ENCODE data around the gene PLEKHO1.
"Not testable (repeated sequence)": the region's sequence is repeated elsewhere in the genome, so short reads cannot be mapped to it uniquely, and the experiment has no call there.

The PLEKHO1 gene, protein sequence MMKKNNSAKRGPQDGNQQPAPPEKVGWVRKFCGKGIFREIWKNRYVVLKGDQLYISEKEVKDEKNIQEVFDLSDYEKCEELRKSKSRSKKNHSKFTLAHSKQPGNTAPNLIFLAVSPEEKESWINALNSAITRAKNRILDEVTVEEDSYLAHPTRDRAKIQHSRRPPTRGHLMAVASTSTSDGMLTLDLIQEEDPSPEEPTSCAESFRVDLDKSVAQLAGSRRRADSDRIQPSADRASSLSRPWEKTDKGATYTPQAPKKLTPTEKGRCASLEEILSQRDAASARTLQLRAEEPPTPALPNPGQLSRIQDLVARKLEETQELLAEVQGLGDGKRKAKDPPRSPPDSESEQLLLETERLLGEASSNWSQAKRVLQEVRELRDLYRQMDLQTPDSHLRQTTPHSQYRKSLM

DNA sequence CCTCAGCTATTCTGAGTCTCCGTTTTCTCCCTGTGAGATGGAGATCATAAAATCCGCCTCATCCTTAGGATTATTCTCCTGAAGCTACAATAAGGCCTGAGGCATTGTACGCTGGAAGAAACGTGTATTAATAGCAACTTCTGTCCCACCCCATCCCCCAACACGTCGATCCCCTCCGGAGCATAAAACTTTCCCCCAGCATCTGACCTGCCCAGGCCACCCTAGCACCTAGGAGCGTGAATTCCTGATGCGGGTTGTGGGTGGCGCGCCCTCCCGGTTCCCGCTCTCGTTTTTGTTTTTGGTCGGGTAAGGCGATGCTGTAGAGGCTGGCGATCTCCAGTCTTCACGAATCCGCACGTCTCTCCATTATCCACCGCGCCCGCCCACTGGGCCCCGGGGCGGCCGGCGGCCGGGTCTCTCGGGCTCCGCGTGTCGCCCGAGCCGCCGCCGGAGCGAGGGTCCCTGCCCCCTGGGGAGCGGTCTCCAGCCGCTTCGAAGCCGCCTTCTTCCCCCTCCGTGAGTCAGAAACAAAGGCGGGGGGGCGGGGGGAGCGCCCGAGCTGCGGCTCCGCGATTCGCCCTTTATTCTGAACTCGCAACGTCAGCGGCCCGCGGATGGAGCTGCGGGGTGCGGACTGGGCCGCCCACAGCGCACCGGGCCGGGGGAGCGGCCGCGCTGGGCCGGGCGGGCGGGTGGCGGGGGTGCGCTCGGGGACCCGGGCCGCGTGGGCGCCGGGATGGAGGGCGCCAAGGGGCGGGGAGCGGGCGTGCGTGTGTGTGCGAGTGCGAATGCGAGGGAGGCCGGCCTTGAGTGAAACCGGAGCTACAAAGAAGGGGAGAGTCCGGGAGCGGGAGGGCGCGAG lies at the start of gene PLEKHO1:
Gene PLEKHO1 (plus strand): TSS at position 646 of the 862 bp plus-strand sequence. CDS start 342 bp downstream, outside the sequence.
- DNase-seq: no peak

DNA sequence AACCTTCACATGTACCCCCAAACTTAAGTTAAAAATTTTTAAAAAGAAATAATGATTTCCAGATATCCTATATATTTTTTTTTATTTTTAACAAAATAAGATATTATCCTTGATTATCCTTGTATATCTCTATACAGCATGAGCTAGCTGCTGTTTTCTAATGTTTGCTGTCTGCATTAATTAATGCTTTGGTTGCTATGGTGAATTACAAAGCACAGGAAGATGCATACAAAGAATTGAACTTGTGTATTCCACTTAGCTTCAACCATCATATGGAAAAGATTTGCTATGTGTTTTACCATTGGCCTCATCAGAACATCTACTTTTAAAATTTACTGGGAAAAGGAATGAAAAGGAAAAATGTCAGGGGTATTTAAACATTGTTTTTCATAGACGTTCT lies 46.7 kb upstream of the PLEKHO1 start:
- DNase-seq: no peak

DNA sequence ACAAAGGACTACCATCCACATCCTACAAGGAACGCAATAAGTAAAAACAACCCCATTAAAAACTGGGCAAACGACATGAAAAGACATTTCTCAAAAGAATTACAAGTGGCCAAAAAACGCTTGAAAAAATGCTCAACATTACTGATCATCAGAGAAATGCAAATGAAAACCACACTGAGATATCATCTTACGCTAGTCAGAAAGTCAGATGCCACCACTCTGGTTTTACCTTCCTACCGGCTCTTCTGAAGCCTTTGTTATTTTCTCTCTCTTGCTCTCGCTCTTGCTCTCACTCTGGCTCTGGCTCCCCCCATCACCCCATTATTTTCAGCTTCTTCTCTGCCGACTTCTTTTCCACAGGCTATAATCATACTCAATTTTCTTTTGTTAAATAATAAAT lies 43.4 kb upstream of the PLEKHO1 start:
- no peak for DNase-seq

DNA sequence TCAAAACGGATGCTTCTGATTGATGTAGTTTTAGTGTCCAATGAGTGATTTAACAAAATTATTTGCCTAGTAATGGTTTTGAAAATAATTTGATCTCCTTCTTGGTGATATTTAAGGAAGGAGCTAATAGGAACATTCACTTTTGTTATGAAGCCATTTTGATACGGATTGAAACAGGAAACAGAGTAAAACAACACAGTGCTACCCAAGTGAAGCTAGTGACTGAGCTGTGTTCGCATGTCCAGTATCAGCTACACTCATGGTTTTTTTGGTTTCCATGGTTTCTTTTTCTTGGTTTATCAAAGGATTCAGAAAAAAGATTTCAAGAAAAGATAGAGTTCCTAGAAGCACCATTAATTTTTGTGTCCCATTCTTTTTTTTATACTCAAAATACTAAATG lies 40.1 kb upstream of the PLEKHO1 start:
- no peak for DNase-seq

DNA sequence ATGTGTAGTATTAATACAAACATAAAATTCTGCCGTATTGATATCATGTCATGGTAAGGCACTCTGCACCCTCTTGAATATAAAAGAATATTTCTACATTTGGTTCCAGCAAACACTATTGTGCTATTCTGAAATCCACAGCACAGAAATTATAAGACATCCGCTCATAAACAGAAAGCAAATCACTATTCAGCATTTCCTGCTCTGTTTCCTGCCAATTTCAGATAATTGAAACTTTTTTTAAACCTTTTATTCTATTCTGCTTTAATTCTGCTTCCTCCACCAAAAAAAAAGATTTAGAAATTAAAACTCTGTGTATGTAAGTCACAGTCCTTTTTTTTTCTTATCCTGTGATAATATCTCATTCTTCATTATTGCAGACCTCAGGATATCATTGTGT lies 39.6 kb upstream of the PLEKHO1 start:
- no peak for DNase-seq

DNA sequence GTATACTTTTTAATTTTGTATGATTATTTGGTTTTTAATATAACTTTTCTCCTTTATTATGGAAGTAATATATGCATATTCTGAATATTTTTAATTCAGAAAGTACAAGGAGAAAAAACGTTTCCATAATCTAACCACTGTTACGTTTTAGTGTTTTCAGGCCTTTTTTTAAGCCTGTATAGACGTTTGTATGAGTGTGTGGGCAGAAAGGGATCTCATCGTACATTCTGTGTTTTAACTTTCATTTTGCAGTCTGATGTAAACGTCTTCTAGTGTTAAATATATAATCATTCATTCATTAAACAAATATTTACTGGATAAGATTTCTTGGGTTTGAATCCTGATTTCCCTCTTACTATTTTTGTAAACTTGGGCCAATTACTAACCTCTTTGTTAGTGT lies 38.0 kb upstream of the PLEKHO1 start:
- no peak for DNase-seq

DNA sequence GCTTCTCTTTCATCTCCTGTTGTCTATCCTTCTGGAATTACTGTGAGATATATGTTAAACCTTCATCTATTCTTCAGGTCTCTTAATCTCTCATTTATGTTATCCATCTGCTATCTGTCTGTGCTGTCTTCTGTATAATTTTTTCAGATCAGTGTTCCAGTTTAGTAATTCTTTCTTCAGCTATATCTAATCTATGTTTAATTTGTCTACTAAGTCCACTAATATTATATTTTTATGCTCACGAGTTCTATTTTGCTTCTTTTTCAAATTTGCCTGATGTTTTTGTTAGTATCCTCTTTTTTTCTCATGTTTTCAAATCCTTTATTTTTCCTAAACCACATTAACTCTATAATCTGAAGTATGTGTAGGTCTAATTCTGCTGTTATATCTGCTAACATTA lies 34.6 kb upstream of the PLEKHO1 start:
- no peak for DNase-seq

DNA sequence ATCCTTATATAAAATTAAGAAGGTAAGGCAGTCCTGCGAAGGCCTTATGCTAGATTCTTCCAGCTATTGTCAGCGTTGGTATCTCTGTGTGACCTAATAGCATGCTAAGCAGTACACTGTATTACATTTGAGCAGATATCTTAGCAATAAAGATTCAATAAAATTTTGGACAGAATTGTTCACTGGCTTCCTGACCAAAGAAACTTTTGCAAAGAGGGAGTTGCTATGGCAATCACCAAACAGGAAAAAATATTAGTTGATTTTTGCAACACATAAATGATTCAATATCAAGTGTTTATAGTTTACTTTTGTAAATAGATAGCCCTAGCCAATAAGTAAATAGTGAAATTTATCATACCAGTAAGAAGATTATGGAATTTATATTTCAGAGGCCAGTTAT lies 31.0 kb upstream of the PLEKHO1 start:
- DNase-seq: no peak

DNA sequence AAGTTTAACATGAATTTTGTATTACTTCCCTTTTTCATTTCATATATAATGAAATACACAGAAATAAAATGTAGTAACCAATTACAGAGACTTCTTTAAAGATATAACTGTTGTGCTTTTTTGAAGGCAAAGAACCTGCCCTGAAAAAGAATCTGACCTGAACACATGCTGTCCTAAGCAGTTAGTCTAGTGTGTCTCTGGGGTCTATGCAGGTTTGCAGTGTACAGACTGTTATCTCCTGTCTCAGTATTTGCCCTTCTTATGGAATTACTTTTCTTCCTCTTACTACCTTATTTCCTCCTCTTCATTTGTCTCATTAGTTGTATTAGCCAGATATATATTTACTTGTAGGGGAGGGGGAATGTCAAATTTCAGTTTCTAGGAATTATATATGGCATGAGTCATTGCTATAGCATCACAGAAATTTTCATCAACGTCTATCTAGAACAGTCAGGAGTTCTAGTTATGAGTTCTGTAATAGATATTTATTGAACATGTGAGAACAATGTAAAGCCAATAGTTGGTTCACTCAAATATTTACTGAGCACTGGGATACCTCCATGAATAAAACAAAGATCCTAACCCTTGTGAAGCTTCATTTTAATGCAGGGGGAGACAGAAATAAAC lies 28.4 kb upstream of the PLEKHO1 start:
- DNase-seq: no peak

DNA sequence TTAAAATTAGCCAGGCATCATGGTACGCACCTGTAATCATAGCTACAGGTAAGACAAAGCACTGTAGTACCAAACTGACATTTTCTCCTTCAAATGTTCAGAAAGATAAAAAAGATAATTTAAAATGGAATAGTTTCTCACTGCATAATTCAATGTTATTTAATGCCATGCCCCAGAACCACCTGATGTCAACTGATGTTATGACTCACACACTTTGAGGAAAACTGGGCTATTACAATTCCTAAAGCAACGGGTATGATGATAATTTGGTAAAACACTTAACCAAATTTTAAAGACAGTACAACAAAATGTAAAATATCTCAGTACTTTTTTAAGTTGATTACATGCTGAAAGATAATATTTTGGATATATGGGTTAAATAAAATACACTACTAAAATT lies 22.9 kb upstream of the PLEKHO1 start:
- no peak for DNase-seq

DNA sequence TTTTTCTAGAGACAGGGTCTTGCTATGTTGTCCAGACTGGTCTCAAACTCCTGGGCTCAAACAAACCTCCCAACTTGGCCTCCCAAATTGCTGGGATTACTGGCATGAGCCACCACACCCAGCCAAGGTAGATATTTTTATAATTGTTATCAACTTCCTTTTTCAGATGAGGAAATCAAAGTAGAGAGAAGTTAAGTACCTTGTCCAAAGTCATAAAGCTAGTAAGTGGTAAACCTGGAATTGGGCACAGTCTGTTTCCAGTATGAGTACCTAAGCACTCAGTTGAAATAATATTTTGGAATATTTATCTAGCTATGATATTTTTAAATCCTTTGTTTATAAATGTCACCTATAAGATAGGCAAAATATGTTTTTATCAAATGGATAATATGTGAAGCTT lies 22.3 kb upstream of the PLEKHO1 start:
- DNase-seq: no peak

DNA sequence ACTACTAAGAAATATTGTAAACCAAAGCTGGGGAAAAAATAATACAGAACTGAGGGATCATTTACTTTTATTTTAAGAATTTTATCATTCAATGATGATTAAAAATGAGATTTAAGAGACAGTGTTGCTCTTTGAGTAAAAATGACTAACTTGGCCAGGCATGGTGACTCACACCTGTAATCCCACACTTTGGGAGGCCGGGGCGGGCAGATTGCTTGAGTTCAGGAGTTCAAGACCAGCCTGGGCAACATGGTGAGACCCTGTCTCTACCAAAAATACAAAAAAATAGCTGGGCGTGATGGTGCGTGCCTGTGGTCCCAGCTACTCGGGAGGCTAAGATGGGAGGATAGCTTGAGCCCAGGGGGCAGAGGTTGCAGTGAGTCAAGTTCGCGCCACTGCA lies 21.8 kb upstream of the PLEKHO1 start:
- no peak for DNase-seq

DNA sequence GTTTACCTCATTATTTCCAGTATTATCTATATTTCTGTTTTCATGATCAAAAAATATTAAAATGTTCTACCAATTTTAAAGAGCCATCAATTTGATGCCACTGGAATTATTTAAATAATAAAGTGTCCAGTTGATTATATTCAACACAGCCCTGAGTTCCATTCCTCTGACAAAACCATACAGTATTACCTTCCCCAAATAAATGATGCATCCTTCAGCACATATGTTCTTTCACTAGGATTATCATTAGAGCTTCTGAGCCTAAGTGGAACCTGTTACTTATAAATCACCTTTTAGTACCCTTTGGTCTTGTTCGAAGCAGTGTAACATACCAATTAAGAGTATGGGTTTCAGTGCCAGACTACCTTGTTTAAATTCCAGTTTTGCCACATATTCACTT lies 17.3 kb upstream of the PLEKHO1 start:
- no peak for DNase-seq

DNA sequence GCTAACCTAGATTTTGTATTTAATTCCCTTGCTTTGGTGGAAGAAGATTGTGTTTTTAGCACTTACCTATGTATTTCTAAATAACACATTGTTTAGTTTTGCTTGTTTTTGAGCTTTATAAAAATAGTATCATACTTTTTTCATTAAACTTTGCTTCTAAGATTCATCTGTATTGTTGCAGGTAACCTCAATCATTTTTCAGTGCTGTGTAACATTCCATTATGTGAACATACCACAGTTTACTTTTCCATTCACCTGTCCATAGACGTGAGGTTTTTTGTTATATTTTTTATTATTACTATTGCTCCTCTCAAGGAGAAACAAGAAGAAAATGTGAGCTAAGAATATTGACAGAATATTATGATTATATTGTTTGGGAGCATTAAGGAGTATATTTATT lies 15.2 kb upstream of the PLEKHO1 start:
- no peak for DNase-seq

DNA sequence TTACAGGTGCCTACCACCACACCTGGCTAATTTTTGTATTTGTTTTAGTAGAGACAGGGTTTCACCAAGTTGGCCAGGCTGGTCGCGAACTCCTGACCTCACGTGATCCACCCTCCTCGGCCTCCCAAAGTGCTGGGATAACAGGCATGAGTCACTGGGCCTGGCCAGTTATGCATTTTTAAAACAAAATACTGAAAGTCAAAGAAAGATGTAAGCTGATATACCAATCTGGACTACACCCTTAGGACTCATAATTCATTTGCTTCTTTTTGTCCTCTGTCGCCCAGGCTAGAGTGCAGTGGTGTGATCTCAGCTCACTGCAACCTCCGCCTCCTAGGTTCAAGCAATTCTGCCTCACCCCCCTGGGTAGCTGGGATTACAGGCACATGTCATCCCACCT lies 14.3 kb upstream of the PLEKHO1 start:
- not testable (repeated sequence) for DNase-seq

DNA sequence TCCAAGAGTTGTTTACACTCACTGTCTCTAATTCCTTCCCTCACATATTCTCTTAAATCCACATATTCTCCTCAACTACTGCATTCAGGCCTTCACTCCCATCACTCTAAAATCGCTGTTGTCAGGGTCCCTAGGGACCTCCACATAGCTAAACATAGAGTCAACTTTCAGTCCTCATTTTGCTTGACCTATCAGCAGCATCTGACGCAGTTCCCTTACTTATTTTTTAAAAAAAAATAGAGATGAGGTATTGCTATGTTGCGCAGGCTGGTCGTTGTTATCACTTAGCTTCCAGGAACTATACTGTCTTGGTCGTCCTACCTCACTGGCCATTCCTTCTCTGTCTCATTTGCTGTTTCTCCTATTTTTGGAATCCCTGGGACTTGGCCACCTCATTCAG lies 11.7 kb upstream of the PLEKHO1 start:
- no peak for DNase-seq

DNA sequence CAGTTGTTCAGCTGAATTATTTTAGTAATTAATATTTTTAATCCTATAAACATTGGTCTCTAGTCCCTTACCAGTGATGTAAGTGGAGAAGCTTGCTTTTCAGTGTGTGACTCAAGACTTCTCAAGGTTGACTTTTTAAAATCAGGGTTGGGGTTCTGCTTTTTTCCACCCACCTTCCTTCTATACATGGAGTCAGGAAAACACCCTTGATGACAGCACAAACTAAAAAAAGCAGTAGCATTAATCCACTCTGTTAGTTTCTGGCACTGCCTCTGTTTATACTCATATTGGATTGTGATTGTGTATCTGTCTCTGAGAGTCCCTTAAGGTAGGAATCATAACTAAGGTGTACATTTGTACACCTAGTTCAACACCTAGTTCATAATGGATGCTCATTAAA lies 8.3 kb upstream of the PLEKHO1 start:
- no peak for DNase-seq

DNA sequence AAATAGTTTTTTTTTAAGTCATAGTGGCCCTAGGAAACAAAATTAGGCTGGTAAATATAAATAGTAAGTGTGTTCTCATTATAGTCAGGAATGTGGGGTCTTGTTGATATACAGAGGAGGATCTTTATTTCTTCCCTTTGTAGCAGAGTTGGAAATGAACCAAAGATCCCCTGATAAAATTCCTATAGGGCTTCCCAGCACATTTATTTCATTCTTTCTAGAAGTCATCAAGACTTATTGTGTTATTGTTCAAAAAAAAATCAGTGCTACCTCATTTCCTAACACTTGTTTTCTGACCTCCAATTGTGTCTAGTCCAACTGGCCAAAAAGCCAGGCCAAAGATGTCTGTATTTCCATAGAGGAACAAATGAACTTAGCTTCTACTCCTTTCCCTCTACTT lies 7.6 kb upstream of the PLEKHO1 start:
- no peak for DNase-seq

DNA sequence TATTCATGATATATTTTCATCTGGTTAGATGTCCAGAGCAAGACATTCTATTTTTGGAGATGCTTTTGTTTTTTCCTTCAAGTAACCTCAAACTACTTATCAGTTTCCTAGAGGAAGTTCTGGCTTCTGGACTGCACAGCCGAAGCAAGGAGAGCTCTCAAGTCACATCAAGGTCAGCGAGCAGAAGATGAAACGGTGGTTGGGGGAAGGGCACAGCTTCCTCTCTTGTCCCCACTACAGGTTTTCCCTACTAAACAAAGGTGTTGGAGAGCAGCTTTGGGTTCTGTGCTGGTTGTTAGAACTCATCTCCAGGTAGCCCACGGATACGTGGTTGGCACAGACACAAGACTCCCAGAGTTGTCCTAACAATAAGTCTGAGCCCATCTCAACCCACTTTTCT lies 5.1 kb upstream of the PLEKHO1 start:
- DNase-seq: no peak

DNA sequence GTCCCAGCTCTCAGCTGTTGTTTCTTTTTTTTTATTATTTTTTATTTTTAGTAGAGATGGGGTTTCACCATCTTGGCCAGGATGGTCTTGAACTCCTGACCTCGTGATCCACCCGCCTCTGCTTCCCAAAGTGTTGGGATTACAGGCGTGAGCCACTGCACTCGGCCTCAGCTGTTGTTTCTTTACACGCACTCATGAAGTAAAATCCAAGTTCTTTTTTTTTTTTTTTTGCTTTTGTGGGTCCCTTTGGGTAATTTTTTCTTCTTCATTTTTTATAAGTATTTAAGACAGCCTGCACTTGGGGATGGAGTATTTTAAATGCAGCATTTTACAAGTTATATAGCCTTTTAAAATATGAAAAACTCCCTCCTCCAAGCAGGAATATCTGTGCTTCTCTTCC lies 3.7 kb upstream of the PLEKHO1 start:
- DNase-seq: not testable (repeated sequence)

DNA sequence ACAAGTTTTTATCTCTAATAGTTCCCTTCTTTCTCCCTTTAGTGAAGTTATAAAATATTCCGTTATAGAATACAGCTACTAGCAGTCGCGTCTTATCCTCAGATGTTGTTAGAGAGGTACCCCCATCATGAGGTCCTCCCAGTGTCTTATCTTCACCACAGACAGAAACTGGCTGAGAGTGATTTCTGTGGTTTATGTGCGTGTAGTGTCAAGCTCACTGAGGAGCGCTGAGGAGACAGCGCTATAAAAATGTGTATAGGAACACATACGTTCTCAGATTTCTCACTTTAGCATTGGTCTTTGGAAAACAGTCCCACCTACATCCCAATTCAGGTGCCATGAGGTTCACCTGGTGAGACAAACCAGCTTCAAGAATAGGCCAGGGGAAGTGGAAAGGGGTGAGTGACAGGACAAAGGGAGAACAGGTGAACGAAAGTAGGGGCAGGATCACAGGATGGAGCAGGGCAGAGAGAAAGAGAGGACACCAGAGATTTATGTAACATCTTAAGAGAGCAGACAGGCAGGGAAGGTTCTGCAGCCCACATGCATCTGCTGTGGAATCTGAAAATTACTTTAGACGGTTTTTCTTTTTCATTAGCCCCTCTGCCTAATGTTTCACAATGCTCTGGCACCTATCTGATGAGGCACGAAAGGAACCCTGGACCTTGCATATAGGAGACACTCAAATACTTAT lies 2.7 kb upstream of the PLEKHO1 start:
- no peak for DNase-seq

DNA sequence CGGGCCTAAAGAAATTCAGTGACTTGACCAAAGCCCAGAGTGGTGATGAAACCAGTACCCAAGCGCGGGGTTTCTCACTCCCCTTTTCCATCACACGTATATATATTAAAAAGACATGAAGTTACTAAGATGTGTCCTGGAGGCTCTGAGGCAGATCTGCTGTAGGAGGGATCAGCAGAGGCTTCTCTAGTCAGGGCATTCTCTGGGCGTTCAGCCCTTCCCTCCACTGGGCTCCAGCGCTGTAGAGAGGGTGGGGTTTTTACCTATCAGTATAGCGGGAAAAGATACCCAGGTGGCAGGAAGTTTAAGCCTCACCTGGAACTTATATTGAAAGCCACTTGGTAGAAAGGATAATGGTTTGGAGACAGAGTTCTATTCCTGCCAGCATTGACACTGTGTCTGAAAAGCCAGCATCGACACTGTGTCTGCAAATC lies 862 bp upstream of the PLEKHO1 start:
- no peak for DNase-seq
